HG02938 (cell line): Measurements from ENCODE around the gene ASAH2.
A peak's percentile ranks its signal among the peaks of the same experiment; 100 is the strongest.
"Not testable (repeated sequence)": the region's sequence is repeated elsewhere in the genome, so short reads cannot be mapped to it uniquely, and the experiment has no call there.

ENCODE experiments used
- ATAC-seq: cut with Tn5 transposase; IDR thresholded peaks from one replicate; pipeline ENCODE4 v1.9.1; 2021; ENCODE audit warnings: mild to moderate bottlenecking, moderate library complexity; ENCODE audit not compliant: unreplicated experiment

Gene ASAH2

DNA sequence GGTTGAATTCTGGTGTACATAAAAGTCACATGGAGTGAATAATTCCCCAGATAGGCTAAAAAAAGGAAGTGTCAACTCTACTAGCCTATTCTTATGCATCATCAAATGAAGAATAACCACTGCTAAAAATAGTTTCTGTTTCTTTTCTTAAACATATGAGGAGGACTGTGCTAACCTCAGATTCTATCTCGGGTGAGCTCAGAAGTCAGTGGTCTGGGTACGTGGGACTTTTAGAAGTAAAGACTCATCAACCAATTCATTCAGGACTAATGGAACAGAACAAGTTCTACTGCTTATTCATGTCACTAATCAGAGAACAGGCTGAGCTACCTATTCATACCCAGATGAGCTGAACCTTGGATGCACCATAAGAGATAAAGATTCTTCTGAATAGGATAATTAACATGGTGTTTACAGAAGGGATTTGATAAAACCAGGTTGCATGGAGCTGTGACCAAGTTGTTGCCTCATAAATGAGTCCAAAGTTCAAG lies 9.5 kb upstream of the ASAH2 start:
- peak; percentile 100 for ATAC-seq

DNA sequence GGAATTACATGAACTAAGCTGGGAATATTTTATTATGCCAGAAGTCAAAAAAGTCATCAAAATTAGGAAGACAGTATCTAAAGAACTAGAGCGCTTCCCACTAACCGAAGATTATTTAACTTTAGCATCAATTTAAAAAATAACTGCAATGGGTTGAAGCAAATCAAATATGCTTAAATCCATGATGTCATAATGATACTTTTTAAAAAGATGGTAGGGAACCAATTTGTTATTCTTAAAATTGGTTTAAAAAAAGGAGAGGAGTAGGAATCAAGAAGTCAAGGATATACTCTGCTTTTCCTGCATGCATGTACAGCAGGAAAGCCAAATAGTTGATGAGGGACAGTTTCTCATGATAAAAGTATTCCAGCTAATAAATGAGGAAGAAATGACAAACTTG lies 3.2 kb upstream of the ASAH2 start:
- ATAC-seq, result no peak

DNA sequence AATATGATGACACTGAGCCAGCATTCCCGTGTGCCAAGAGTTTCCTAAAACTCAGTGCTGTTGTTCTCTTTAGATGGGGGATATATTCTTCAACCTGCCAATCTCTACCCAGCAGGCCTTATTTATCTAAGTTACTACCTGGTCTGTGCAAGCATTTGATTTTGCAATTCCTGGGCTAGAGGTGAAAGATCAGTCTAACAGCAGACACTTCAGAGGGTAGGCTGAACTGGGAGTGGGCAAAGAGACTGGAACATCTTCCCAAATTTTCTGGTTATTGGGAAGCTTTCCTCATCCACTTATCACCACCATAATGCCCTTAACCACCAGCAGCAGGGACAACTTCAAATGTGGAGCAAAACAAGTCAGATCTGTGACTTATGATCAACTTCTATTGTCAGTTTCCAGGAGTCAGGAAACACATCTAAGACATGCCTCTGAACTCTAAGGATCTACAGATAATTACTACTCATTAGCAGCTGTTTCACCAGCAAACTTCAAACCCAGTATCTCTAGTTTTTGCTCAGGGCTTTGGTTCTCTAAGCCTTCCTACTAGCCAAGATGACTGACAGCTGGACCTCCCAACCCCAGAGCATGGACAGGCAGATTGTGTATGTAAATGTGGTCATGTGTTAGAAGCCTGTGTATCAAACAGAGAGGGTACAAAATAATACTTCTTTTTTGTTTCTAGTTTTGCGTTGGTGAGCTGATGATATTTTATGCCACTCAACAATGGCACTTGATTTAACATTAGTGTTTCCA lies 1.0 kb downstream of the ASAH2 start:
- ATAC-seq, result no peak

DNA sequence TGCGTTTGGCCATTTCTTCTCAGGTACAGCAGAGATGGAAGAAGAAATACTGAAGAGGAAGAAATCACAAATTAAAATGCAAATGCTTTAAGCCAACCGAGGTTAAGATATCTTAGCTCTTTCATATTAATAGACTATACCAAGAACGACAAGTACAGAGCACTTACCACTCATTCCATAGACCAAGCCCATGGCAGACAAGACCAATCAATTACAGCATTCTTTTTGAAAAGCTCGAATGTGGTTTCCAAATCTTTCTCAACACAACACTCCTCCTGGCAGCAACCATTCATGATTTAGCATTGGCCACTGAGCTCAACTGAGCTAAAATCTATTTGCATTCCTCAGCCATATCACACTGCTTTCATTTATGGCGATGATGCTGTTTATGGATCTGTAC lies 2.7 kb downstream of the ASAH2 start:
- no peak for ATAC-seq

DNA sequence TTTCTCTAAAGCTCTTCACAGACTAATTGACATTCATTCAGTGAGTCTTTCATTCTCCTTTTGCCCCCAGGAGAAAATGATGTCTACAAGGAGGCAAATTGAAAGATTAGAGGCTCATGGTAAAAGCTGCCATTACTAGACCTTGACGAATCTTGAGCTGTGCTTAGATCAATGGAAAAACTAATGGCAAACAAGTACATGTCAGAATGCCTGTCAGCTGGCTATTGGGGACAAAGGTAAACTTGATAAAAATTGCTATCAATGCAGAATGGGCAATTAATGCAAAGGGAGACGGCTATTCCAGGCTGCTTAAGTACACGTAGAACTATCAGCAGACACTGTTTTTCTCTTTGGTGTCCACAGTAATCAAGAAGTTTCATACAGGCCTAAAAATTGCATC lies 3.3 kb downstream of the ASAH2 start:
- ATAC-seq, result no peak

DNA sequence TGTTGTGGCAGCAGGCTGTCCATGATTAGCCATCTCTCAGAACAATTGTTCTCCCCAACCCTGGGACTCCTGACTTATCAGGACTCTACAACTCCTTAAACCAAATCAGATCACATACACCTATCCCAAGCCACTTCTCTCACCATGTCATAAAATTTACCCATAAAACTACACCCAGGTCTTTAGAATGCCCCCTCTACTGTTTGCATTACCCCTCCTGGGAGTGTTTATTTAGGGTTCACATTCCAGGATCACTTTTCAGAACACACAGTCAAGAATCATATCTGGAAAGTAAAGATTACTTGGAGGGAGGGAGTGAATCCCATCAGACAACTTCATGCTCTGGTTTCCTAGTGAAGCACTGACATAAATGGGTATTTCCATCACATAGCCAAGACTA lies 7.1 kb downstream of the ASAH2 start:
- no peak for ATAC-seq

DNA sequence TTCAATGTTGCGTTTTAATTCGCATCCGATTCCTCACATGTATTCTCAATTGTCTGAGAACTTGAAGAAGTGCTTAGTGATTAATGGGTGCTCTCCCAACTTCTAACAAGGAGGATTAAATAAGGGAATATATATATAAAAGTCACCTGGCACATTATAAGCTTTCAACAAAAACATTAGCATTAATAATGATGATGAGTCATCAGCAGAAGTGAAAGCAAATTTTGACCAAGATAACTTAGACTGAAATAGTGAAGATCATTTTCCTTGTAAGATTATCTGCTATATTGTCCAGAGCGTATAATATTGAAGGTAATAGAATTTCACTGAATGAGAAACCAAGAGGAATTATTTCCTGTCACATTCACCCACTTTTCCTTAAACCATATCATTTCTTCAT lies 8.5 kb downstream of the ASAH2 start:
- no peak for ATAC-seq

DNA sequence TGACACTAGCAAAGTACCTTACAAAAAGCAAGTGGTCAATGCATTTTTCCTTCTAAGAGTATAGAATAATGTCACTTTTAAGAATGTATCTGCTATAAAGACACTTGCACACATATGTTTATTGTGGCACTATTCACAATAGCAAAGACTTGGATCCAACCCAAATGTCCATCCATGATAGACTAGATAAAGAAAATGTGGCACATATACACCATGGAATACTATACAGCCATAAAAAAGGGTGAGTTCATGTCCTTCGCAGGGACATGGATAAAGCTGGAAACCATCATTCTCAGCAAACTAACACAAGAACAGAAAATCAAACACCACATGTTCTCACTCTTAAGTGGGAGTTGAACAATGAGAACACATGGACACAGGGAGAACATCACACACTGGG lies 9.8 kb downstream of the ASAH2 start:
- not testable (repeated sequence) for ATAC-seq

DNA sequence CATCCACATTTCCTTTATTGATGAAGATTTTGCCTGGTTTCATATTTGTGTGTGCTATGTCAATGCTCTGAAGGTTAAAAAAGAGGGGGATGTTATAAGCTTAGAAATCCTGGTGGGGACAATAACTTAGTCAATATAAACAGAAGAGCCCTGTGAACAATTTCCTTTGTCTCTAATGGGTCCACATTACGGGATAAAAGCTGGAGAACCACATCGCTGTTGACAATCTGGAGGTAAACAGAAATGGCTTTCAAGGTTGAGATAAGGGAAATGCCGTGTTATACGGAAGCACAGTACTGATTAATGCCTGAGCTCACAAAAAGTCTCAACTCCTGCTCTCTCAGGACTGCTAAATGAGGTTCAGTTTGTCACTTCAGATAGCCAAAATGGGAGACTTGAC lies 16.8 kb downstream of the ASAH2 start:
- no peak for ATAC-seq

DNA sequence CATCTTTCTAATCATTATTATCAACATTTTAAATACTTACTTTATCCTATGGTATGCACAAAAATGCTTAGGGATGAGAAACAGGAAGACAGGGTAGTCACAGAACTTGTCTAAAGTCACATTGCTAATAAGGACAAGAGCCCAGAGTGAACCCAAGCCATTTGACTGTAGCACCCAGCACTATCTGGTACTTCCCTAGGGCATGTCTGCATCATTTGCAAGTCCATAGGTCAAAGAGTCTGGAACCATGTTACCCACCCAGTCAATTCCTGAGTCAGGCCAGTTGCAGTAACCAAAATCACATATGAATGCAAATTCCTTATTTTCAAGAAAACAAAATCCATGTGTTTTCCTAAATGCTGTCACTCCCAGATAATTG lies 19.1 kb downstream of the ASAH2 start:
- ATAC-seq, result no peak

DNA sequence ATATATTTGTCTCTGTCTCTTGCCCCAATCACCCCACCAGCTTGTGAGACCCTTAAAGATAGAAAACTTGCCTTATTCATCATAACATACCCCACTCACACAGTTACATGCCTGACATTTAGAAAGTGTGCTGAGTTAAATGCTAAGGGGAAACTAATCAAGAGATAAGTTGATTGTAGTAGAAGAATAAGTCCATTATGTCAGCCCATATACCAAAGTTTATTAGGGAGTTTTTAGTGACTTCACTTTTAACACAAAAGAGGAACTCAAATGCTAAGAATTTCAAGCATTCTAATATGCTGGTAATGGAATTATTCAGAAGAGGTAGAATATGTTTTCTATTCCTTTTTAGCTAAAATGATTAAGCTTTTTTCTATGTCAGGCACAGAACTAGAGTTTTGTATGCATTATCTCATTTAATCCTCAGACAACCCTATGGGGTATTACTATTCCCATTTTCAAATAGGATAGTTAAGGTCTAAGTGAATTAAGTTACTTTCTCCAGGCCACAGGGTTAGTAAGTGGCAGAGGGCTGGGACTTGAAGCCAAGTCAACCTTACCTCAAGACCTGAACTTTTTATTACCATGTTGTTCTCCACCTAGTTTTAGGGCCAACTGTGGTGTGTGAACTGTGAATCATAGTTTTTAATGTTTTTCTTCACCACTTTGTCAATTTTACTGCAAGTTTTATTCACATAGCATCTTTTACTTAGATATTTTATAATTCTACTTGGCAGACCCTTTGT lies 19.6 kb downstream of the ASAH2 start:
- ATAC-seq, result no peak

DNA sequence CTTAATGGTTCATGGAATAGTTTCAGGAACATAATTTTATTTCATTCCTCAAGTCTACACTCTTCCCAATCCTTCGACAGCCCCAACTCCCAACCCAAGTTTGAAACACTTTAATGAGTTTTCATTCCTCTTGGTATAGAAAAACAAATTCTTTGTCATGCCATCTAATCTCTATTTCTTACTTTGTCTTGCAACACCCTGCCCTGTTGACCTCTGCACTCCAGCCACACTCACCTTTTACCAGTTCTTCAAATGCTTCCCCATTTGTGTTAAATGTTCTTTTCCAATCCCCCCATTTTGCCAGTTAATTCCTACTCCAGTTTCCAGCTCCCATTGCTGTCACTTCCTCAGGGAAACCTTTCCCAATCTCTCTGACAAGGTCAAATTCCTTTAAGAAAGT lies 21.9 kb downstream of the ASAH2 start:
- no peak for ATAC-seq

DNA sequence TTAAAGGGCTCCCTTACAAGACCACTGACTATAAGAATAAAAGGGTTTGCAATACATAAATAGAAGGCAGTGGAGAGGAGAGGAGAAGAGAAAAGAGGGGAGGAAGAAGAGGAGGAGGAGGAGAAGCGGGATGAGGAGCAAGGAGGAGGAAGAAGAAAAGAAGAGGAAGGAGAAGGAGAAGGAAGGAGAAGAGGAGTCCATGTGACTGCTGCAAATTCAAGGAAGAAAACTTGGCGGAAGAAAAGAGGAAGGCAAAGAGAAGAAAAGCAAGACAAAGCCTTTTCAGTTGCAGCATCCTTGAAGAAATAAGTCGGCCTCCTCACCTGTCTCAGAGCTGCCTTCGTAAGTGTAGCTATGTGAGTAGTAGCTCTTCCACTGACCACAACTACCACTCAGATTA lies 22.6 kb downstream of the ASAH2 start:
- no peak for ATAC-seq

DNA sequence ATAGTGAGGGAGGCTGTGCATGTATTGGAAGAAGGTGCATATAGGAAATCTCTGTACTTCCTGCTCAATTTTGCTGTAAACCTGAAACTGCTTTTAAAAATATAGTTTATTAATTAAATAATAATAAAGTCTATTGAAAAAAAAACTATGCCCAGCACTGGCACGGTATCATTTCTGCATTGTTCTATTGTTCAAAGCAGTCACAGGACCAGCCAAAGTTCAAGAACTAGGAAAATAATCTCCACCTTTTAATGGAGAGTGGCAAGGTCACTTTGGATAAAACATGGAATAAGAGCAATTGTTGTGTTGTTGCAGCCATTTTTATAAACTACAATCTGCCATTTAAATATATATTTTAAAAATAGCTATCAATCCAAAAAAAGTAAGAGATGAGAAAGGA lies 24.7 kb downstream of the ASAH2 start:
- no peak for ATAC-seq

DNA sequence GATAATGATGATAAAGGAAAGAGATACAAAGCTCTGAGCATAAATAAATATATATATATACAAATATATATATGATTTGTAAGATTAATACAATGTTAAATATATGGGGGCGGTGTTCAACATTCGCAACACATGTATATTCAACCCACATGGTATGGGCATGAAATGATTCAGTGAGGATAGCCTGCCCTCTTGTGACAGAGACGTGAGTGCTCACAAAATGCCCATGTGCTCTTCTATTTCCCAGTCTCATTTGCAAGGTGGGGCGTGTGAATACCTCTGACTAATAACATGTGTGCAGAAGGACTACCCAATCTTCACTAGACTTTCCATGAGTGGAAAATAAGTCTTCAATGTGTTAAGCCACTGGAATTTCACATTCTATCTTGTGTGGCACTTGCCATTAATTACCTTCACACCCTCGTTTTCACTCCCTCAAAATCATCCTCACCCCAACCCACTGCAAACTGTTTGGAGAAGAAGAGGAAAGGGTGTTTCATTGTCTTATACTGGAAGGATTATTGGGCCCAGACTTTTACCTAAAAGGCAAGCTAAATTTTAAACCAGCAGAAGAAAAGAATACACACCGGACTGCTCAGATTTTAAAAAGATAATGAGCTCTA lies 26.9 kb downstream of the ASAH2 start:
- peak; percentile 94 for ATAC-seq

DNA sequence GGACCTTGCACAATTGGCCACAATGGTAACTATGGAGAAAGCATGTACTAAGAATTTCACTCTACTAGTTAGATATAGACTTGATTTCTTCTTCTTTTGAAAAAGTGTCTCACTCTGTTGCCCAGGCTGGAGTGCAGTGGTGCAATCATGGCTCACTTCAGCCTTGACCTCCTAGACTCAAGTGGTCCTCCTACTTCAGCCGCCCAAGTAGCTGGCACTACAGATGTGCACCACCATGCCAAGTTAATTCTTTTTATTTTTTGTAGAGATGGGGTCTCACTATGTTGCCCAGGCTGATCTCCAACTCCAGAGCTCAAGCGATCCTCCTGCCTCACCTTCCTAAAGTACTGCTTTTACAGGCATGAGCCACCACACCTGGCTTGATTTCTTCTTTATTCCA lies 29.1 kb downstream of the ASAH2 start:
- no peak for ATAC-seq

DNA sequence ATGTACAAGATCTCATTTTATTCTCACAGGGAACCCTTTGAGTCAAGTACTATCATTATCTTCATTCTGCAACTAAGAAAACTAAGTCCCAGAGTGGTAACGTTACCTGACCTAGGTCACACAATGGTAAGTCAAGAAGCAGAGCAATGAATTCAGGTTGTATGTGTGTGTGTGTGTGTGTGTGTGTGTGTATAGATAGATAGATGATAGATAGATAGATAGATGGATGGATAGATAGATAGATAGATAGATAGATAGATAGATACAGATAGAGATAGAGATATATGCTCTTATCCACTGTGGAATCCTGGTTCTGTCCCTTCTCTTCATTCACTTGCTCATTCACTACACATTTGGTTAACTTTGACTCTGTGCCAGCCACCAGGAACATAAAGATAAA lies 29.8 kb downstream of the ASAH2 start:
- ATAC-seq, result no peak

DNA sequence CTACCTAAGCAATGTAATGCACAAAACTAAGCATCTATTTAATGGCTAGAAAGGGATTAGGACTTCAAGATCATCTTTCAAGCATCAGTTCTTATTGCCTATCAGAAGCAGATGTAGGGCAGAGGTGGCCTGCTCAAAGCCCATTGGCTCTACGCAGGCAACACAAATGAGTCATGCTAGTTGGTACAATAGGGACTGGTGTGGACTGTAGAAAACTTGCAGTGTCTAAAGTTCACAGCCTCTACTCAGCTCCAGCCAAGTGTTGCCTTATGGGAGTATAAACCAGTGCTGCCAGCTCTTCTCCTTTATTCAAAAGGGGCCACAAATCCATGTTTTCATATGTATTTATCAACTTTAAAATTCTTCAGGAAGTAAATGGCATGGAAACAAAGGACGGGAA lies 31.7 kb downstream of the ASAH2 start:
- no peak for ATAC-seq

DNA sequence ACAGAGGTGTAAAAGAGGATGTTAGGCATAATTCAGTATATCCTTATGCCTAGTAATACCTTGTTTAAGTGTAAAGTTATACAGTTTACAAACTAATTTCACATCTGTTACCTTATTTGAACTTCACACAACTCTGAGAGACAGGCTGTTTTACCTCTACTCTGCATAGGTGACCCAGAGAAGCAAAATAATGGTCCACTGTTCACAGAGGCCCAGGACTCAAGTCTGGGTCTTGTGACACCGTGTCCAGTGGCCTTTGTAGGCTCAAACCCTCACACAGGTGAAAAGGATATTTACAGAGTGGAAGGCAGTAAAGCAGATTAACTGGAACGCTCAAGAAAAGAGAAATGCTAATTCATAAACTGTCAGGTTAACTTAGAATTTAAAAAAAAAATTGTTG lies 32.1 kb downstream of the ASAH2 start:
- no peak for ATAC-seq

DNA sequence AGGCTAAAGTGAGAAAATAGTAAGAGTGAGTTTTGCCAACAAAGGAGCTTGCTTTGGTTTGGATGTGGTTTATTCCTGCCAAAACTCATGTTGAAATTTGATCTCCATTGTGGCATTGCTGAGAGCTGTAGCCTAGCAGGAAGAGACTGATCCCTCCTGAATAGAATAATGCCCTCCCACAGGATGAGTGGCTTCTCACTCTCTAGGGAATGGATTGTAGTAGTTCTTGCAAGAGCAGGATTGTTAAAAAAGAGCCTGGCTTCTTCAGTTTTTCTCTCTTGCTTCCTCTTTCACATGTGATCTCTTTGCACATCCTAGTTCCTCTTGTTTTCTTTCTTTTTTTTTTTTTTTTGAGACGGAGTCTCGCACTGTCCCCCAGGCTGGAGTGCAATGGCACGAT lies 34.4 kb downstream of the ASAH2 start:
- ATAC-seq, result no peak

DNA sequence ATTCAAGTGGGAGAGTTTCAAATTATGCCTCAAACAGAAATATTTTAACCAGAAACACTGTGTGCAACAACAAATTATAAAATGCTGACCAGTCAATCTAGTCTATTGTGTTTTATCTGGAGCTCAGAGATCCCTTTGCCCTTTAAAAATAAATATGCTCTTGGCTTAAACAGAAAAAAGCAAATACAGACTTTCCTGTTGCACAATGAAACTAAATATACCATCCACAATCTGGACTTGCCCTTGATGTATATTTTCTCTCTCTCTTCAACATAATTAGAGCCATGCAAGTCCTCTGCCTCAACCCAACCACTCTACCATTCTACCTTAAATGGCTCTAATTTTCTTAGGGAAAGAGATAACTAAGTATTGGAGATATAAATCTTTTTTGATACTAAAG lies 34.9 kb downstream of the ASAH2 start:
- no peak for ATAC-seq

DNA sequence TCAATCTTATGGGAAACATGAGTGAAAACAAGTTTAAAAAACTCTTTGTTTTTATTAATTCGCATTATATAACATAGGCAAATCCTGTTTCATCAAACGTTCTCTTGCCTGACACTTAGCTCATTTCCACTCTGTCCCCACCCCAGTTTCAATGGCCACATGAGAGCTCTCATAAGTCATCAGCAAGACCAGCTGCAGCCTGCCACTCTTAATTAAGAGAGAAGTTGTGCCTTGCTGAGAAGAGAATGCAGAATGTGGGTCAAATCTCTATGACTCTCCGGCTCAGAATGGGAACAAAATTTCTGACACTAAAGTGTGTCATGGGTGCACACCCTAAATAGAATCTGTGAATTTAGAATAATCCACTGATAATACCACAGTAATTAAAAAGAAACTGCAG lies 39.6 kb downstream of the ASAH2 start:
- ATAC-seq, result no peak
